CD4-positive, alpha-beta T cell treated with Interleukin-4 for 4 hours (primary cell): ENCODE measurements around the gene AURKAIP1.
"Not testable (repeated sequence)": the region's sequence is repeated elsewhere in the genome, so short reads cannot be mapped to it uniquely, and the experiment has no call there.

Experiments
- DNase-seq: peaks from one replicate; pipeline ENCODE4 v3.0.0-alpha.2; 2020

Gene AURKAIP1

GRCh38 chr1:1374929-1375662, at the start of gene AURKAIP1:
AURKAIP1 (minus strand) TSS chr1:1375207; CDS start chr1:1374756, 451 bp downstream.
- peak; percentile 99 for DNase-seq

DNA sequence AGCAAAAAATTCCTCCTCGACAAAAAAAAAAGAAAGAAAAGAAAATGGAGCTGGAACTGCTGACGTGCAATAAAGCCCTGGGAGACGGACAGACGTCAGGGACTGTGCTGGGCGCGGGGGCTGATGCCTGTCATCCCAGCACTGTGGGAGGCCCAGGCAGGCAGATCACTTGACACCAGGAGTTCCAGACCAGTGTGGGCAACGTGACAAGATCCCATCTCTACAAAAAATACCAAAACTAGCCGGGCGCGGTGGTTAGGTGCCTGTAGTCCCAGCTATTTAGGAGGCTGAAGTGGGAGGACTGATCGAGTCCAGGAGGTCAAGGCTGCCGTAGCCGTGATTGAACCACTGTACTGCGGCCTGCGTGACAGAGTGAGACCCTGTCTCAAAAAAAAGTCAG, 49.7 kb upstream of the AURKAIP1 start:
- no peak for DNase-seq

- DNase-seq, result no peak
Observed at GRCh38 chr1:1423245-1423597, 48.2 kb upstream of the AURKAIP1 start.

DNA sequence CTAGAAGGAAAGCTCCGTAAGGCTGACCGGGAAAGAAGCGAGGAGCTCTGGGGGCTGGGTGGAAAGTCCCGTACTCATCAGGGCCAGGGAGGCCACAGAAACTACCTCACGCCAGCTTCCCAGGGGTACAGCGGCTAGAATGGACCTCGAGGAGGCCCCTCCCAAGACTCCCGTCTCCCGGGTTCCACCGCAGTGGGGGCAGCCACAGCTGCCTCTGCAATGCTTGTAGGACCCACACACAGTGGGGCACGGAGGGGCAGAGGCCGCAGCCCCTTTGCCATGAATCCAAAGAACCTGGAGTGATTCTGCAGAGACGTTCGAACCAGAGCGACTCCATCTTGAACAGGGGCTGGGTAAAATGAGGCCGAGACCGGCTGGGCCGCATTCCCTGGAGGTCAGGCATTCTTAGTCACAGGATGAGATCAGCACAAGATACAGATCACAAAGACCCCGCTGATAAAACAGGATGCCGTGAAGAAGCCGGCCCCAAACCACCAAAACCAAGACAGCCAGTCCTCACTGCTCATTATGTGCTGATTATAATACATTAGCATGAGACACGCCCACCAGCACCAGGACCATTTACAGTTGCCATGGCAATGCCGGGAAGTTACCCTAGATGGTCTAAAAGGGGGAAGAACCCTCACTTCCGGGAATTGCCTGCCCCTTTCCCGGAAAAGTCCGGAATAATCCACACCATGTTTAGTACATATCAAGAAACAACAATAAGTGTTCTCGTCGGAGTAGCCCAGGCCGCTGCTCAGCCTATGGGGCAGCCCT, 47.6 kb upstream of the AURKAIP1 start:
- no peak for DNase-seq

GRCh38 chr1:1421907-1422464, 47.0 kb upstream of the AURKAIP1 start:
- no peak for DNase-seq

DNA sequence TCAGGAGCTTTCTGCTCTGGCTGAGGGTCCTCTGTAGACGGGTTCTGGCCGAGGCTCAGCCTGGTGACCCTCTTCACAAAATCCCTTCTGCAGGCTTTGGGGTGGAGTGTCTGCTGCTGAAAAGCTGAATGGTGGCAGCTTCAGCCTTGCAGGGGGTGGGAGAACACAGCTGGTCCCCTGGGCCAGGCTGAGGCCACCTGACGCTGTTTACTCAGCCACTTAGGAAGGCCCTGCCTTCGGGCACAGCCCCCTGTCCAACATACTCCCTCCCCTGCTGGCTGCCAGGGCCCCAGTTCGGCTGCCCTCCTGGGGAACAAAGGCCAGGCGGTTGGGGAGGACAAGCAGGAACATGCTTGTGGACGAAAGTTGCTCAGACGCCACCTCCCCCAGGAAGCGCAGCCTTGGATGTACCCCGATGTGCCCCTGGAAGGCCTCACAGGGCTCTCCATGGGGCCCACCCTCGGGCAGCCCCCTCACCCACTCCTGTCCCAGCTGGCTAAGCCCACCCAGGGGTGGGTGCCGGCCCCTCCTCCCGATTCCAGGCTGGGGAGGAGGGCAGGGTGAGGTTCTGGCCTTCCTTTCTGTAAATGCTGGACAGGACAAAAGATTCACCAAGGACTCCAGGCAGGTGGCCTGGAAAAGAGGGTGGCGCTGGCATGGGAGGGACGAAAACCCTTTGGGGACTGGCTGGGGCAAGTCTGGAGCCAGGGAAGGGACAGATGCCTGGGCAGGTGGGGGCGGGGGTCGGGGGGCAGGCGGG, 46.3 kb upstream of the AURKAIP1 start, which contains the start of gene ANKRD65:
ANKRD65 (minus strand) TSS at position 130 of the 760 bp plus-strand sequence. CDS start 271 bp downstream, outside the sequence.
- DNase-seq, result no peak

DNA sequence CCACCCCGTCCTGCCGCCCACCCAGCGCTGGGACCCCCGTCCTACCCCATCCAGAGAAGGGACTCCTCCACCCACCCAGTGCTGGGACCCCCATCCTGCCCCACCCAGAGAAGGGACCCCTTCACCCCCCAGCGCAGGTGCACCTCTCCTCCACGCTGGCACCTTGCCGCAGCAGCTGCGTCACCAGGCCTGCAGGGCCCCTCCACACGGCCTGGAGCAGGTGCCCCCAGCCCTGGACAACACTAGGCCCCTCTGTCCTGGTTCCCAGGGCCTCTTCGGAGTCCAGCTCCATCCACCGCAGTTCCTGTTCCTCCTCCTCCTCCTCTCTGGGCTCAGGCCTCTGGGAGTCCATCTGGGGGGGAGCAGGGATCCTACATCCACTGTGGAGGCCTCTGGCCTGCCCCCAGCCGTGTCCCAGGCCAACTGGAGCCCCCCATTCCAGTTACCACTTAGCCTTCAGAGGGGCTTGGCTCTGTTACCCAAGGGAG, 45.7 kb upstream of the AURKAIP1 start:
- DNase-seq, result no peak

- no peak for DNase-seq
Observed at GRCh38 chr1:1419813-1420653, 45.0 kb upstream of the AURKAIP1 start.

- no peak for DNase-seq
Observed at GRCh38 chr1:1419363-1419812, 44.4 kb upstream of the AURKAIP1 start.

DNA sequence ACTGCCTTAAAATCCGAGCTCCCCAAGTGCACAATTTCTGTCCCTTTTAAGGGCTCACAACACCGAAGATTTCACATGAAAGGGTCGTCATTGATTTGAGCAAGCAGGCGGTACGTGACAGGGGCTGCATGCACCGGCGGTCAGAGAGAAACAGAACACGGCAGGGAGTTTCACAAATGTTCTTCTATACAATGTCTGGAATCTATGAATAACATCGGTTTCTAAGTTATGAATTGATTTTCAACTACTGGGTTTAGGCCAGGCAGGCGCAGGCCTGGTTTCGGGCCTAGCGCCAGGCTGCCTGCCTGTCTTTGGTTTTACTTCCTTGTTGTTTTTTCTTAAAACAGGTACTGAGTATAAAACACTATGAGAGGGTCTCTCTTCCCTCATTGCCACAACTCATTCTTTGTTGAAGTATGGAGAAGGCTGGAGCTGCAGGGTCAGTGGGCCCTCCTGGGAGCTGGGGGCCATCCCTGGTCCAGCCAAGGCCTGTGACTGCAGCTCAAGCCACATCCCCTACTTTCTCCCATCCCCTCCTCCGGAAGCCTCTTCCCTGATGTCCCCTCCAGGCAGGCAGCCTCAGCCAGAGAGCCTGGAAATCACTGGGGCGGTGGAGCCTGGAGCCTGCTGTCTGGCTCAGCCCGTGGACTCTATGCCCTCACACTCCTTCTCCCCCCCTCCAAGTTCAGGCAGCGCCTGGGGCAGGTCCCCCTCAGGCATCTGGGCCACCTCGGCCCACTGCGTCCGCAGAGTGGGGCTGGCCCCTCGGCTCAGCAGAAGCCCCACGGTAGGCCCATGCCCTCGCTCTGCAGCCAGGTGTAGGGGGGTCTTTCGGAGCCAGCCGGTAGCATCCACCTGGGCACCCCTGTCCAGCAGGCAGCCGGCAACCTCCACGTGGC, 43.7 kb upstream of the AURKAIP1 start:
- DNase-seq, result no peak

- not testable (repeated sequence) for DNase-seq
Observed at GRCh38 chr1:1417825-1418463, 42.9 kb upstream of the AURKAIP1 start.

GRCh38 chr1:1417396-1417795, 42.4 kb upstream of the AURKAIP1 start:
- DNase-seq, result not testable (repeated sequence)

- DNase-seq, result no peak
Observed at GRCh38 chr1:1415751-1416150, 40.7 kb upstream of the AURKAIP1 start.

DNA sequence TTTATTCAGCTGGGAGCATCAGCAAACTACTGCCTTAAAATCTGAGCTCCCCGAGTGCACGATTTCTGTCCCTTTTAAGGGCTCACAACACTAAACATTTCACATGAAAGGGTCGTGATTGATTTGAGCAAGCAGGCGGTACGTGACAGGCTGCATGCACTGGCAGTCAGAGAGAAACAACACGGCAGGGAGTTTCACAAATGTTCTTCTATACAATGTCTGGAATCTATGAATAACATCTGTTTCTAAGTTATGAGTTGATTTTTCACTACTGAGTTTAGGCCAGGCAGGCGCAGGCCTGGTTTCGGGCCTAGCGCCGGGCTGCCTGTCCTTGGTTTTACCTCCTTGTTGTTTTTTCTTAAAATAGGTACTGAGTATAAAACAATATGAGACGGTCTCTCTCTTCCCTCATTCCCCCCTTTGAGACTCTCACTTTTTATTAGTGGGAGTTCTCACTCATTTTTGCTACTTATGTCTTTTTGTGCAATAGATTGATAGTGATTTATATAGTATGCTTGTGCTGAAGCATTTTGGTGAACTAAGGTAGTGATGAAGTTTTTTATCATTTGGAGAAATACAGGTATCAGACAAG, 37.4 kb upstream of the AURKAIP1 start:
- not testable (repeated sequence) for DNase-seq

DNA sequence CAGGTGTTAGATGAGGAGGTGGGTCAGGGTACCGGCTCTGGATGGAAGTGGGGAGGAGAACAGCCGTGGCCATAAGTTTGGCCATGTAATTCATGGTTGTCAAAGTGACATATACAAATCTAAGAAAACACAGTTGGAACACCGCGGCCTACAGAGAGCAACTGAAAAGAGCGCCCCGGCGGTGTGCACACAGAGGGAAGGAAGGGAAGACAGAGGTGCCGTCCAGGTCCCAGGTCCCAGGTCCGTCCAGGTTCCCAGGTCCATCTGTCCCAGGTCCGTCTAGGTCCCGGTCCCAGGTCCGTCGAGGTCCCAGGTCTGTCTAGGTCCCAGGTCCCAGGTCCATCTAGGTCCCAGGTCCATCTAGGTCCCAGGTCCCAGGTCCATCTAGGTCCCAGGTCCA, 36.6 kb upstream of the AURKAIP1 start:
- DNase-seq, result no peak

DNA sequence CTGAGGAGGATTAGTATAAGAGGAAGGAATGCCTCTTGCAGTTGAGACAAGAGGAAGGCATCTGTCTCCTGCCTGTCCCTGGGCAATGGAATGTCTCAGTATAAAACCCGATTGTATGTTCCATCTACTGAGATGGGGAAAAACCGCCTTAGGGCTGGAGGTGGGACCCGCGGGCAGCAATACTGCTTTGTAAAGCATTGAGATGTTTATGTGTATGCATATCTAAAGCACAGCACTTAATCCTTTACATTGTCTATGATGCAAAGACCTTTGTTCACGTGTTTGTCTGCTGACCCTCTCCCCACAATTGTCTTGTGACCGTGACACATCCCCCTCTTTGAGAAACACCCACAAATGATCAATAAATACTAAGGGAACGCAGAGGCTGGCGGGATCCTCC, 35.2 kb upstream of the AURKAIP1 start:
- DNase-seq, result not testable (repeated sequence)

- DNase-seq, result no peak
Observed at GRCh38 chr1:1407636-1408318, 32.8 kb upstream of the AURKAIP1 start.

DNA sequence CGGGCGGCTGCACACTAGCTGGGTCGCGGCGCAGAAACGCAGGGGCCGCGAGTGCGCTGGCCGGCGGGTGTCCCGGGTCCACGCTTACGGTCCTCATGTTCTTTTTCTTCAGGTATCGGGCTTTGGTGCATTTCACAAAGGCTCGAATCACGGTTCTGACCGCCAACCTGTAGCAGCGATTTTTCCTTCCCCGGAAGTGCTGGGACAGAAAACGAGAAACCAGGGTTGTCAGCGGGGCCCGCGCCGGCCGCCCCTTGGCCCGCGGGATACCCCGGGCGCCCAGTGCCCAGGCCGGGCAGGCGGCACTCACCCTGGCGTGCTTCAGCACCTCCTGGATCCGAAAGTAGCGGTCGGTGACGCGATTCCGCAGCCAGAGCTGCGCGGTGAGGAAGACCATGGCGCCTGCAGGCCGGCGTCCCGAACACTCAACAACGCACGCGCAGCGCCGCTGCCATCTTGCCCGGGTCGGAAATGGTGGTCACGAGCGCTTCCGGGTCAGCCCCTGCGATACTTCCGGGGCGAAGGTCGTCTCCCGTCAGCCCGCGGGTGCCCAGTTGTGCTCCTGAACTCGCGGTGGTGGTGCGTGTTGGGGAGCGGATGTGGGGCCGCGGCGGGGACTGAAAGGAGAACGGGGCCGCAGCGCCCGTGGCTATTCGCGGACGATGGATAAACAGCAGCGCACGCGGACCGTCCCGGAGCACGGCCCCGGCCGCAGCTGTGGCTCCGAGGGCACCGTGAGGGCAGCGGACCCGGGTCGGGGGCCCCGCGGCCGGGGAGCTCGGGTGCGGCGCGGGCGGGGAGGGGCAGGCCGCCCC, 32.0 kb upstream of the AURKAIP1 start, which contains the start of gene MRPL20:
MRPL20 (minus strand) TSS at position 473 of the 815 bp plus-strand sequence; CDS start at position 397, 76 bp downstream.
- peak; percentile 93 for DNase-seq
